Neural cell (in vitro differentiated cells): ENCODE measurements around the gene NPHP4.

Source experiments
- EP300 ChIP-seq: fragments of 450-650 bp; conservative IDR thresholded peaks from 2 replicates; pipeline ENCODE4 v1.6.1; 2014; ENCODE audit warnings: antibody characterized with exemption, mild to moderate bottlenecking, moderate library complexity; ENCODE audit not compliant: poor library complexity, severe bottlenecking
- EZH2 ChIP-seq: fragments of 200-600, 300-800 bp; shearing (Covaris generic), sonication (generic); IDR thresholded peaks from 2 replicates; pipeline ENCODE4 v1.6.1; 2014; ENCODE audit warnings: antibody characterized with exemption, low read length, borderline replicate concordance, mild to moderate bottlenecking; ENCODE audit not compliant: insufficient read depth, poor library complexity, severe bottlenecking
- POLR2AphosphoS5 ChIP-seq: IDR thresholded peaks from 2 replicates; pipeline ENCODE4 v1.6.1; 2012
- SMC3 ChIP-seq: fragments of 450-650 bp; conservative IDR thresholded peaks from 2 replicates; pipeline ENCODE4 v1.6.1; 2014; ENCODE audit warnings: antibody characterized with exemption, mild to moderate bottlenecking, moderate library complexity; ENCODE audit not compliant: poor library complexity
- TF ChIP-seq, protein P1 (sequence below): fragments of 450-650 bp; IDR thresholded peaks from 2 replicates; pipeline ENCODE4 v1.5.1; 2014; ENCODE audit warnings: antibody characterized with exemption, mild to moderate bottlenecking, moderate library complexity; ENCODE audit not compliant: poor library complexity, severe bottlenecking

DNA sequence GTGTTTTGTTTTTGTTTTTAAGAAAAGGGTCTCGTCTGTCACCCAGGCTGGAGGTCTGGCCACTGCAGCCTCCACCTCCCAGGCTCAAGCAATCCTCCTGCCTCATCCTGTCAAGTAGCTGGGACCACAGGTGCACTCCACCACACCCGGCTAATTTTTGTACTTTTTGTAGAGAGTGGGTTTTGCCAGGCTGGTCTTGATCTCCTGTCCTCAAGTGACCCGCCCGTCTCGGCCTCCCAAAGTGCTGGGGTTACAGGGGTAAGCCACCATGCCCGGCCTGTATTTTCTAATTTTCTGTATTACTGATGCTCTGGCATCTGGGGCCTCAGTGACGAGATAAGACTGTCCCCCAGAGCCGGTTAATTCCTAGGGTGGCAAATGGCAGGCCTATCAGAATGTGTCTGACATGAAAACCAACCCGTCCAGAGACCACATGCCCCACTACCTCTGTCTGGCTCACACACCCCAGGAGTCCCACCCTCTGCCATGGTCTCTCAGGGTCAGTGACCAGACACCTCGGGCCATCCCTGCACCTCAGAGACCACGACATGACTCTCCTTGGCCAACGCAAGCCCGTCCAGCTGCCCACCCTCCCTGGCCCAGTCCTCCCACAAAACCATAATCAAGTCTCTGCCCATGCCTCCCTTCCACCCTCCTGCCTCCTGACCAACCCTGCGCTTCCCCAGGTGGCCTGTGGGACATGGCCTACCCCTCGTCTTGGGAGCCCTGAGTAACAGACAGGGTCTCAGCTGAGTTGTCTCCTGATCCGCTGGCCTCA is 12.5 kb downstream of the NPHP4 start:
- TF ChIP-seq, protein P1, sequence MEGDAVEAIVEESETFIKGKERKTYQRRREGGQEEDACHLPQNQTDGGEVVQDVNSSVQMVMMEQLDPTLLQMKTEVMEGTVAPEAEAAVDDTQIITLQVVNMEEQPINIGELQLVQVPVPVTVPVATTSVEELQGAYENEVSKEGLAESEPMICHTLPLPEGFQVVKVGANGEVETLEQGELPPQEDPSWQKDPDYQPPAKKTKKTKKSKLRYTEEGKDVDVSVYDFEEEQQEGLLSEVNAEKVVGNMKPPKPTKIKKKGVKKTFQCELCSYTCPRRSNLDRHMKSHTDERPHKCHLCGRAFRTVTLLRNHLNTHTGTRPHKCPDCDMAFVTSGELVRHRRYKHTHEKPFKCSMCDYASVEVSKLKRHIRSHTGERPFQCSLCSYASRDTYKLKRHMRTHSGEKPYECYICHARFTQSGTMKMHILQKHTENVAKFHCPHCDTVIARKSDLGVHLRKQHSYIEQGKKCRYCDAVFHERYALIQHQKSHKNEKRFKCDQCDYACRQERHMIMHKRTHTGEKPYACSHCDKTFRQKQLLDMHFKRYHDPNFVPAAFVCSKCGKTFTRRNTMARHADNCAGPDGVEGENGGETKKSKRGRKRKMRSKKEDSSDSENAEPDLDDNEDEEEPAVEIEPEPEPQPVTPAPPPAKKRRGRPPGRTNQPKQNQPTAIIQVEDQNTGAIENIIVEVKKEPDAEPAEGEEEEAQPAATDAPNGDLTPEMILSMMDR = no peak
- no peak for TF ChIP-seq EZH2
- no peak for TF ChIP-seq EP300
- no peak for TF ChIP-seq POLR2AphosphoS5
- TF ChIP-seq SMC3 = no peak
